SIG-M5 treated with dmso at 0.1 percent for 504 hours (cell line): ENCODE data around the gene DRC7.

Source experiments
- DNase-seq: peaks from one replicate; lab custom pipeline; 2025; ENCODE audit not compliant: unreplicated experiment; lab: John Stamatoyannopoulos, UW

DRC7 gene

GRCh38 chr16:57759541-57760356 lies 65.1 kb downstream of the DRC7 start:
- DNase-seq = no peak

GRCh38 chr16:57760357-57761160 lies 66.0 kb downstream of the DRC7 start:
- DNase-seq = no peak

GRCh38 chr16:57761301-57761700 lies 66.7 kb downstream of the DRC7 start:
- no peak for DNase-seq

DNA sequence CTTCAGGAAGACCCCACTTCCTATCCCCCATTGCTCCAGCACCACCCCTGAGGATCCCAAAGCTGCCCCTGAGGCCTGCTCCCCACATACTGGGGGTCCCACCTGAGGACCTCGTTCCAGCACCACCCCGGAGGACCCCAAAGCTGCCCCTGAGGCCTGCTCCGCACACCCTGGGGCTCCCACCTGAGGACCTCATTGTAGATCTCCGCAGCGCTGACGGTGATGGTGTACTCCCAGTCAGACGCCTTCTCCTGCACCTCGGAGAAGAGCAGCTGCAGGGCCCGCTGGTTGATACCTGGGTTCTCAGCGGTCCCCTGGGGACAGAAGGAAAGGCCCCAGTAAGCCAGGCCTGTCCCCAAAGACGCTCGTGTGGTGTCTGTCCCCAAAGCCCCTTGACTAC lies 67.4 kb downstream of the DRC7 start:
- DNase-seq = no peak

- DNase-seq = no peak
Observed at GRCh38 chr16:57762365-57763040, 67.9 kb downstream of the DRC7 start.

DNA sequence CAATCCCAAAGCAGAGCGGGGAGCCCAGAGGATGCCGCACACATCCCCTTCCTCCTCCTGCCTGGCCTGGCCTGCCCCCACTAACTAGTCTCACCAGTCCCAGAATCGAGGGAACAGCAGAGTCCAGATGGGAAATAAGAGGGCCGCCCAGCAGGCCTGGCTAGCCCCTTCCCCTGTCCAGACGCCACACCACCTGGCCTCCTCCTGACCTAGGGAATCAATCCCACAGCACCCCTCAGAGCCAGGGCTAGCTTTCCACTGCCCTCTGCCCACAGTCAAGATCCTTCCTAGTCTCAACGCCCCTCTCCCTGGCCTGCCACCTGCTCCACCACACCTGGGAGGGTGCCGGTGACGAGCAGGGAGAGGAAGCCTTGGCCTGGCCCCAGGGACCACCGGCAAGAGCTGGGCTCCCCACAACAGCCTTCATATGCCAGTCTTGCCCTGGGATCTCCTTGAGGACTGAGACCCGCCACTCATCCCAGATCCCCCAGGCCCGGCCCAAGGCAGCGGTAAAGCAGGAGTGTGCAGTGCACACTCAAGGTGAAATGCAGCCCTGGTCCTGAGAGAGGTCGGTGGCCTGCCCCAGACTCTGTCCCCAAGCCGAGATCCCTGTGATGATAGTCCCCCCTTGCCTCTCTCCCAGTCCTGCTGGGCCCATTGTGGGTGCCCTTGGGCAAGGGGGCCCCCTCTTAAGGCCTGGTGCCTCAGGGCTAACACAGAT lies 68.8 kb downstream of the DRC7 start:
- DNase-seq = no peak

DNA sequence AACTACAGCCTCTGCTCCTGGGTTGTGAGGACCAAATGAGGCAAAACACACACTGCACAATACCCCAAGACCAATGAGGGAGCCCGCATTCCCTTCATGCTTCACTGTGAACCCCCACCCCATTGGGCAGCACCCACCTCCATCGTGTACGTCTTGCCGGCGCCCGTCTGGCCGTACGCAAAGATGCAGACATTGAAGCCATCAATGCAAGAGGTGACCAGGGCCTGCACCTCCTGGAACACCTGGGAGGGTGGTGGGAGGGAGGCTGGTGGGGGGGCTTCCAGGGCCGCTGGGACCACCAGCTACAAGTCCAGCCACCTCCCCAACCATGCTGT lies 69.4 kb downstream of the DRC7 start:
- no peak for DNase-seq

DNA sequence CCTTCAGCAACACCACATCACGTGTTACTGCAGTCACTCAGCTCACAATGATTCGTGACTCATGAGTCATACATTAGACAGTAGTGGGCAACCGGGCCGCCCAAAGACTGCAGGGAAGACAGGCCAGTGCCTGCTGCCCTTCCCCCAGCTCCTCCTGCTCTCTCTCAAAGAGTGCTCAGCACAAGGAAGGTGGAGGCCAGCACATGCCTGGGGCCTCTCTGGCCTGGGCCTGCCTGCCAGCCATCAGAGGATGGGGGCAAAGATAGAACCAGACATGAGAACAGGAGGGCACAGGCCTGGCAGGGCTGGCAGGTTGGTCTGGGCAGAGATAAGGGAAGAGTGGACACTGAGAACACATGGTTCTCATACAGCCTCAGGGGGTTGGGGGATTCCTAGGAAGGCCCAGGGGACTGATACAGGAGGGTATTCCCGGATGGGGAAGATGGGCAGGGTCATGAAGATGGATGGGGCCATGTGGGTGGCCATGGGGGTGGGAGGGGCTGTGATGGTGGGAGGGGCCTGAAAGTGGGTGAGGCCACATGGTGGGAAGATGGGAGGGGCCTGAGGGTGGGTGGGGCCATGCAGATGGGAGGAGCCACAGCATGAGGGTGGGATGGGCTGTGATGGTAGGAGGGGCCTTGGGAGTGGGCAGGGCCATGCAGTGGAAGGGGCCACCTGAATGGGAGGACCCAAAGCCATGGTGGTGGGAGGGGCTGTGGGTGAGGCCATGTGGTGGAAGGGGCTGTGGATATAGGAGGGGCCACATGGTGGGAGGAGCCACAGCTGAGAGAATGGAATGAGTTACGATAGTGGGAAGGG lies 69.9 kb downstream of the DRC7 start:
- no peak for DNase-seq

DNA sequence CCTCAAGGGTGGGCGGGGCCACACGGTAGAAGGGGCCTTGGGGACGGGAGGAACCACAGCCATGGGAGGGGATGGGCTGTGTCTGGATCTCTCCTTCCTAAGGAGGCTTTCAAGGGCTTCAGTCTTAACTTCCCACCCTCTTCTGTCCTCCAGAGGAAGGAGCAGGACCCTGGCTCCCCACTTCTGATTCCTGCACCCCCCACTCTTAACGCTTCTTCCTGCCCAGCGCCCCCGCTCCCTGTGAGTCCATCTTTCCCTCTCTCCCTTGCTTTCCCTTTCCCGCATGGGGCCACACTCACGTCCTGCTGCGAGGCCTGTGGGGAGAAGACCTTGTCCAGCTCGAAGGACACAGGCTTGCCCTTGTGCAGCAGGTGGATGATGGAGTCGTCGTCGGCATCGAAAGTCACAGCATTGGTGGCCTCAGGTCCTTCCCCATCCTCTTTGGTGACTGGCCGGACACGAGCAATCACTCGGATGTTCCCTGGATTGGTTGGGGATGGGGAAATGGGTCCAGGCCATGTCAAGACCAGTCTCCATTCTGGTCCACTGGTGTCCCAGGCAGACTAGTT lies 70.6 kb downstream of the DRC7 start:
- DNase-seq = no peak

DNA sequence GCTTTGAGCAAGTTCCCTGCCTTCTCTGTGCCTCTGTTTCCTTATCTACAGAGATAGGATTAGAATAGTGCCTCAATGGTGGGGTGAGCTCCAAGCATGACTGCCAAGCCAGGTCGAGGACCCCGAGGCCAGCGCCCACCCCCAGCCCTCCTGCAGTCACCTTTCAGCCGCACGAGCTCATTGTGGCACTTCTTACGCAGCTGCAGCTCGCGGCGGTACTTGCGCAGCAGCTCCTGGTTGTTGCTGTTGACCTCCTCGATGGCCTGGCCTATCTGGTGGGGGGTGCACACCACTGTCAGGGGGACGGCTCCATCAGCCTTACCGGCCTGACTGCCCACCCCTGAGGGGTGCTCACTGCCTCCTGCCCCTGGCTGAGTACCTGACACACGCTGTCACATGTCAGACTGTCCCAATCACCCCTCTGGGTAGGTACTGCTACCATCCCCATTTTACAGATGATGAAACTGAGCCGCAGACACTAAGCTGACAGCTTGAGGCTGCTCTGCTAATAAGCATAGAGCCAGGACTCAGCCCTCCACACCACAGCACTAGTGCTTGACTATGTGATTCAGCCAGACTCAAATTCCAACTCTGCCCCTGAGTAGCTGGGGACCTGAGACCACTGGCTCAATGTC lies 72.2 kb downstream of the DRC7 start:
- DNase-seq = no peak

DNA sequence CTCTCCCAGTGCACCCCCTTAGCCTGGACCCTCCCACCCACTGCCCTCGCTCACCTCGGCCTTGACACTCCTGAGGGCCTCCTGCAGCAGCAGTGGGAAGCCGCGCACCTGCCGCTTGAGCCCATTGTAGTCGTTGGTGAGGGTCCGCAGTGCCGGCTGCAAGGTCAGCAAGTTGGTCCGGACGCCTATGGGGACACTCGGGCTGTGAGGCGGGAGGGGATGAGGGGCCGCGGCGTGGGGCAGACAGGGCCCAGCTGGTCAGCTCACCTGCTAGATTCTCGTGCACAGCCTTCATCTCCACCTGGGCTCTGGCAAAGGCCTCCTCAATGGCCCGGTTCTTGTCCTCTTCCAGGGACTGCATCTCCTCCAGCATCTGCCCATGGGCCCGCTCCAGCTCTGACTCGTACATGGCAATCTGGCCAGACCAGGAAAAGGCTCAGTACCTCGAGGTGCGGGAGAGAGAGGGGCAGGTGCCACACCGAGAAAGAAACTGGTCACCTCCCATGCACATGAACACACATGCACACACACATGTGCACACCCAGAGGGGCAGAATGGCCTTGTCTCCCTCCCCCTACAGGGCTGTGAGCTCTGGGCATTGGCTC lies 75.0 kb downstream of the DRC7 start:
- no peak for DNase-seq

- DNase-seq = no peak
Observed at GRCh38 chr16:57770361-57770760, 75.8 kb downstream of the DRC7 start.

DNA sequence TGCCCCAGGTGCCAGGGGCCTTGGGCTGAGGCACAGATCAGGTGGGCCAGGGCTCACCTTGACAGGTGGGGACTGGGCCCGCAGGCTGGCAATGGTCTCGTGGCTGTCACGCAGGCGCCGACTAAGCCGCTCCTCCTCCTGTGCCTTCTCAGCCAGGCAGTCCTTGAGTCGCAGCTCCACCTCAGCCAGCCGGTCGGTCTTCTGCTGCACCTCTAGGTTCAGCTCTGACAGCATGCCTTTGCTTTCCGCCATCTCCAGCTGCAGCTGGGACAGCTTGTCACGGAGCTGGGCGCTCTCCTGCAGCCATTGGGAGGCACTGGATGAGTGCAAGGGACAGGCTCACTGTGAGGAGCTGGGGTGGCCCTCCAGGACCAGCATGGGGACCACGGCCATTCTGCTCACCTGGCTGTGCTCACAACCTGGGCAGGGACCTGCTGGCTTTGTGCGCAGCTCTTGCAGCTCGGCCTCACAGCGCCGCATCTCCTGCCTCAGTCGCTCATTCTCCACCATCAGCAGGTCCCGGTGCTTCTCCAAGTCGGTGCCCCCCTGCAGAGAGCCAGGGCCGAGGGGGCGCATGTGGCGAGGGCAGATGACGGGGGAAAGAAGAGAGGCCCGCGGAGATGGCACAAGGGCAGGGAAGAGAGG lies 76.7 kb downstream of the DRC7 start:
- no peak for DNase-seq

GRCh38 chr16:57773019-57773418 lies 78.4 kb downstream of the DRC7 start:
- DNase-seq = no peak

DNA sequence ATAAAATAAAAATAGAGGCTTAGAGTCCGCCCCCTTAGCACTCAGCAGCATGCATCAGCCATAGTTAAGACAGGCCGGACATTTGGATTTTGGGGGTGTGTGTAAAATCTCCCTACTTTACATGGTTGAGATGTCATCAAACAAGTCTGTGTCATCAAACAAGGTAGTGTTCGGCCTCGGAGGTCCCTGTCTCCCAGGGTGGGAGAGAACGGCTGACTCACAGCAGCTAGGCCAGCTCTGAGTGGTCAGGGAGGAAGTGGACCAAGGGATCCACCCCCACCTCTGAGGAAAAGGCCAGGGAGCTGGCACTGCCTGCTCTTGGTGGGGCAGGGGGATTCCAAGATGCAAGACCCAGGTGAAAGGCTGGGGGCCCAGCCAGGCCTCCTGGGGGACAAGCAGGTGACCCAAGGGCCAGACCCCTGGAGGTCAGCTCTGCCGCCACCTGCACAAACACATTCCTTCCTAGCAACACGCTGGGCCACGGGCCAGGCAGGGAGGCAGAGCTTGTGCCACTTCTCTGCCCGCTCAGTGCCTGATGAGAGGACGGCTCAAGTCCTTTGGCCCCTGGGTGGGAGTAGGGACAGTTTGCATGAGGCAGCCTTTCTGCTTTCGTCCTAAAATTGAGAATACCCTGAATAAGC lies 79.2 kb downstream of the DRC7 start:
- no peak for DNase-seq

- no peak for DNase-seq
Observed at GRCh38 chr16:57774705-57775285, 80.2 kb downstream of the DRC7 start.

GRCh38 chr16:57775661-57776469 lies 81.3 kb downstream of the DRC7 start:
- DNase-seq = no peak
